Stromal cell of bone marrow (primary cell): ENCODE results near the gene GPC6.

ENCODE experiments used
- DNase-seq: peaks from one replicate; pipeline ENCODE4 v3.0.0-alpha.2; 2012; ENCODE audit warnings: low read depth

GPC6 gene

GRCh38 chr13:93230261-93230855, 3.8 kb downstream of the GPC6 start:
- peak; percentile 80 for DNase-seq

- DNase-seq, result no peak
Observed at GRCh38 chr13:93231867-93232266, 5.3 kb downstream of the GPC6 start.

GRCh38 chr13:93233997-93234416, 7.4 kb downstream of the GPC6 start:
- no peak for DNase-seq

- DNase-seq, result no peak
Observed at GRCh38 chr13:93234459-93234858, 7.9 kb downstream of the GPC6 start.

GRCh38 chr13:93235258-93236015, 8.8 kb downstream of the GPC6 start:
- peak; percentile 69 for DNase-seq

GRCh38 chr13:93238711-93239110, 12.1 kb downstream of the GPC6 start:
- no peak for DNase-seq

GRCh38 chr13:93243375-93244063, 16.9 kb downstream of the GPC6 start:
- no peak for DNase-seq

GRCh38 chr13:93244141-93244917, 17.7 kb downstream of the GPC6 start:
- no peak for DNase-seq

GRCh38 chr13:93244918-93245280, 18.3 kb downstream of the GPC6 start:
- no peak for DNase-seq

- DNase-seq, result no peak
Observed at GRCh38 chr13:93246069-93246468, 19.5 kb downstream of the GPC6 start.

GRCh38 chr13:93248627-93249047, 22.0 kb downstream of the GPC6 start:
- DNase-seq, result no peak

GRCh38 chr13:93249364-93250306, 23.0 kb downstream of the GPC6 start:
- peak; percentile 80 for DNase-seq

- no peak for DNase-seq
Observed at GRCh38 chr13:93254775-93255174, 28.2 kb downstream of the GPC6 start.

GRCh38 chr13:93256998-93257397, 30.4 kb downstream of the GPC6 start:
- DNase-seq, result no peak

GRCh38 chr13:93259527-93260080, 33.0 kb downstream of the GPC6 start:
- no peak for DNase-seq

- DNase-seq, result no peak
Observed at GRCh38 chr13:93260591-93260990, 34.0 kb downstream of the GPC6 start.

GRCh38 chr13:93262729-93263345, 36.2 kb downstream of the GPC6 start:
- peak; percentile 53 for DNase-seq

GRCh38 chr13:93264876-93265275, 38.3 kb downstream of the GPC6 start:
- DNase-seq, result no peak

- DNase-seq, result no peak
Observed at GRCh38 chr13:93265800-93266199, 39.2 kb downstream of the GPC6 start.

GRCh38 chr13:93266681-93267080, 40.1 kb downstream of the GPC6 start:
- no peak for DNase-seq
